NB4 (cell line): ENCODE measurements around the gene MOGAT1.

Experiments
- MYC ChIP-seq: IDR thresholded peaks from 2 replicates; pipeline ENCODE4 v1.6.1; 2011; ENCODE audit warnings: low read depth, low read length
- POLR2A ChIP-seq: IDR thresholded peaks from 2 replicates; pipeline ENCODE4 v1.6.1; 2011; ENCODE audit warnings: mild to moderate bottlenecking; ENCODE audit not compliant: insufficient read length; ENCODE audit errors: extremely low read depth
- TF ChIP-seq, protein P1 (sequence below): IDR thresholded peaks from one replicate; pipeline ENCODE4 v1.5.1; 2012; ENCODE audit warnings: low read depth, low read length
- TF ChIP-seq, protein P2 (sequence below): IDR thresholded peaks from 2 replicates; pipeline ENCODE4 v1.6.1; 2011; ENCODE audit warnings: low read depth, low read length

DNA sequence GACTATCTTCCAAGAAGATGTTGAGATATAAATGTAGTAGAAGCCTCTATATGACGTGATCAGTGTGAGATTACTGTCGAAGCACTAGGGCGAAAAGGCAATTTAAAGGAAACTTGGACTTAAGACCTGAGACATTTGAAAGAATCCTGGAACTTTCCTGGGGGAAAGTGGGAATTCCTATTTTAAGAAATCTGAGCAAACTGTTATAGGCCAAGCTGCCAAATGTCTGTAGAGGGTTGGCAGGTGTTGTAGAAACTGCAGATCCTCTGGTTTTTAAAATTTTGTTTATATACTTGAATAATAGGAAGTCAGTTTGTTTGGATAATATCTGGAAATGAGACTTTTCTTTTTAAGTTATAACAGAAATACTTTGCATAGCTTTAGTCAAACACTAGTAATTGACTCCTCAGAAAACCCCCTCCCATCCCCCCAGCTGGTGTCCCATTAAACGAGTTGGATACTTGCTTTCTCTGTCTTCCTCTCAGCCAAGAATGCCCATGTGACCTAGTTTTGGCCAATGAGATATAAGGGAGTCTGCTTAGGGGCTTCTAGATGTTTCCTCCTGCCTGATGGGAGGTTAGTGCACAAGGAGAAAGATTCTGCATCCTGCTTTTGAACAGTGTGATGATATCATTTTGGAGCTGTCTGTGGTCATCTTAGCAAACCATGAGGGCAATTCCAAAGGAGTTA is 61.2 kb downstream of the MOGAT1 start:
- TF ChIP-seq, protein P1, sequence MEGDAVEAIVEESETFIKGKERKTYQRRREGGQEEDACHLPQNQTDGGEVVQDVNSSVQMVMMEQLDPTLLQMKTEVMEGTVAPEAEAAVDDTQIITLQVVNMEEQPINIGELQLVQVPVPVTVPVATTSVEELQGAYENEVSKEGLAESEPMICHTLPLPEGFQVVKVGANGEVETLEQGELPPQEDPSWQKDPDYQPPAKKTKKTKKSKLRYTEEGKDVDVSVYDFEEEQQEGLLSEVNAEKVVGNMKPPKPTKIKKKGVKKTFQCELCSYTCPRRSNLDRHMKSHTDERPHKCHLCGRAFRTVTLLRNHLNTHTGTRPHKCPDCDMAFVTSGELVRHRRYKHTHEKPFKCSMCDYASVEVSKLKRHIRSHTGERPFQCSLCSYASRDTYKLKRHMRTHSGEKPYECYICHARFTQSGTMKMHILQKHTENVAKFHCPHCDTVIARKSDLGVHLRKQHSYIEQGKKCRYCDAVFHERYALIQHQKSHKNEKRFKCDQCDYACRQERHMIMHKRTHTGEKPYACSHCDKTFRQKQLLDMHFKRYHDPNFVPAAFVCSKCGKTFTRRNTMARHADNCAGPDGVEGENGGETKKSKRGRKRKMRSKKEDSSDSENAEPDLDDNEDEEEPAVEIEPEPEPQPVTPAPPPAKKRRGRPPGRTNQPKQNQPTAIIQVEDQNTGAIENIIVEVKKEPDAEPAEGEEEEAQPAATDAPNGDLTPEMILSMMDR: no peak
- TF ChIP-seq POLR2A: no peak
- TF ChIP-seq, protein P2, sequence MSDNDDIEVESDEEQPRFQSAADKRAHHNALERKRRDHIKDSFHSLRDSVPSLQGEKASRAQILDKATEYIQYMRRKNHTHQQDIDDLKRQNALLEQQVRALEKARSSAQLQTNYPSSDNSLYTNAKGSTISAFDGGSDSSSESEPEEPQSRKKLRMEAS: no peak
- TF ChIP-seq MYC: no peak
